Endothelial cell (in vitro differentiated cells): Measurements from ENCODE around the gene PC. TPM values are rescaled to one million over a fixed set of nuclear protein-coding genes. Genes with fewer than 3 reads are reported as not detected.

Source experiments
- DNase-seq: peaks from one replicate; pipeline ENCODE4 v3.0.0; 2021; ENCODE audit warnings: low spot score
- H3K27ac Mint-ChIP-seq: one replicate; pipeline ENCODE4 v1.8.0; 2021; ENCODE audit warnings: mixed read lengths, inconsistent platforms; ENCODE audit not compliant: unreplicated experiment
- H3K27me3 Mint-ChIP-seq: one replicate; pipeline ENCODE4 v1.8.0; 2021; ENCODE audit warnings: mild to moderate bottlenecking, moderate library complexity, mixed read lengths, inconsistent platforms; ENCODE audit not compliant: unreplicated experiment
- H3K36me3 Mint-ChIP-seq: one replicate; pipeline ENCODE4 v1.8.0; 2021; ENCODE audit warnings: mild to moderate bottlenecking, low read depth, mixed read lengths, inconsistent platforms; ENCODE audit not compliant: unreplicated experiment
- H3K4me1 Mint-ChIP-seq: one replicate; pipeline ENCODE4 v1.8.0; 2021; ENCODE audit warnings: mild to moderate bottlenecking, mixed read lengths, inconsistent platforms; ENCODE audit not compliant: unreplicated experiment
- H3K4me3 Mint-ChIP-seq: one replicate; pipeline ENCODE4 v1.8.0; 2021; ENCODE audit warnings: mild to moderate bottlenecking, mixed read lengths, inconsistent platforms; ENCODE audit not compliant: unreplicated experiment
- H3K9me3 Mint-ChIP-seq: one replicate; pipeline ENCODE4 v1.8.0; 2021; ENCODE audit warnings: mixed read lengths, inconsistent platforms; ENCODE audit not compliant: unreplicated experiment
- CTCF ChIP-seq: fragments of 200-600 bp; sonication (generic); IDR thresholded peaks from one replicate; pipeline ENCODE4 v1.5.0; 2021; ENCODE audit warnings: antibody characterized with exemption; ENCODE audit not compliant: unreplicated experiment
- total RNA-seq: library from RNA; stranded (reverse); fragmentation: NEBNext Ultra II Directional; extraction: Animal tissue kit (Norgen Biotek cat#: 25700); gene quantifications from one replicate; pipeline ENCODE4 v1.2.1, GENCODE V29; 2021; ENCODE audit not compliant: unreplicated experiment

Gene PC
- total RNA-seq, 1 donor from 2014 or later: 5.8 TPM

GRCh38 chr11:66868082-66868725 is 90.0 kb downstream of the PC start:
- Mint-ChIP-seq H3K4me1 (peaks cover 4% of the 10 kb centered on the region), H3K27ac (no peak overlapping the region), H3K27me3 (peaks cover 9% of the 10 kb centered on the region), H3K4me3 (no peak overlapping the region), H3K9me3 (no peaks in the 10 kb centered on the region), H3K36me3 (peaks cover 3% of the 10 kb centered on the region)
- DNase-seq: no peak
- no peak for TF ChIP-seq CTCF

GRCh38 chr11:66867425-66868040 is 90.7 kb downstream of the PC start:
- Mint-ChIP-seq H3K36me3 (peaks cover 3% of the 10 kb centered on the region), H3K4me1 (peaks cover 4% of the 10 kb centered on the region), H3K9me3 (no peaks in the 10 kb centered on the region), H3K4me3 (no peak overlapping the region), H3K27ac (no peak overlapping the region), H3K27me3 (peaks cover 9% of the 10 kb centered on the region)
- DNase-seq: no peak
- no peak for TF ChIP-seq CTCF

GRCh38 chr11:66866511-66866986 is 91.6 kb downstream of the PC start:
- no peak overlapping the region for H3K27ac Mint-ChIP-seq
- H3K36me3 Mint-ChIP-seq: peaks cover 3% of the 10 kb centered on the region
- no peak overlapping the region for H3K4me3 Mint-ChIP-seq
- H3K9me3 Mint-ChIP-seq: no peaks in the 10 kb centered on the region
- no peak for TF ChIP-seq CTCF
- H3K27me3 Mint-ChIP-seq: peaks cover 9% of the 10 kb centered on the region
- peaks cover 4% of the 10 kb centered on the region for H3K4me1 Mint-ChIP-seq
- no peak for DNase-seq

- H3K4me3 Mint-ChIP-seq: no peak overlapping the region
Observed at GRCh38 chr11:66866007-66866406, 92.2 kb downstream of the PC start.

More at GRCh38 chr11:66866007-66866406, 92.2 kb downstream of the PC start:
- Mint-ChIP-seq H3K9me3 (no peaks in the 10 kb centered on the region), H3K36me3 (peaks cover 3% of the 10 kb centered on the region), H3K27me3 (peaks cover 9% of the 10 kb centered on the region), H3K27ac (no peak overlapping the region), H3K4me1 (peaks cover 4% of the 10 kb centered on the region)
- TF ChIP-seq CTCF: no peak
- DNase-seq: no peak
